Activated T-helper 1 cell treated with anti-CD3 and anti-CD28 coated beads, Interleukin-12 subunit alpha, Interleukin-12 subunit beta, Interleukin-2, Interleukin-4 antibody, amounts not matched to agents 30 ng/mL and 10 ng/mL and 1 ng/mL, durations not matched to agents 14 hours and 24 hours and 36 hours (primary cell): ENCODE measurements around the gene HDHD5. TPM values are rescaled to one million over a fixed set of nuclear protein-coding genes. Genes with fewer than 3 reads are reported as not detected.

Source experiments
- DNase-seq: peaks from one replicate; pipeline ENCODE4 v3.0.0; 2021; ENCODE audit warnings: low spot score
- H3K27ac Mint-ChIP-seq: one replicate; pipeline ENCODE4 v1.8.0; 2021; ENCODE audit warnings: mild to moderate bottlenecking, mixed read lengths
- H3K27me3 Mint-ChIP-seq: one replicate; pipeline ENCODE4 v1.8.0; 2022; ENCODE audit warnings: mild to moderate bottlenecking, moderate library complexity, mixed read lengths; ENCODE audit not compliant: insufficient read depth
- H3K36me3 Mint-ChIP-seq: one replicate; pipeline ENCODE4 v1.8.0; 2021; ENCODE audit warnings: low read depth, mixed read lengths
- H3K4me1 Mint-ChIP-seq: one replicate; pipeline ENCODE4 v1.8.0; 2021; ENCODE audit warnings: low read depth, mixed read lengths
- H3K4me3 Mint-ChIP-seq: one replicate; pipeline ENCODE4 v1.8.0; 2021; ENCODE audit warnings: mild to moderate bottlenecking, moderate library complexity, mixed read lengths
- H3K9me3 Mint-ChIP-seq: one replicate; pipeline ENCODE4 v1.8.0; 2021; ENCODE audit warnings: mixed read lengths
- intact Hi-C: fragments of 100-400 bp; cut with micrococcal nuclease; formaldehyde crosslinking; loops from one replicate; pipeline ENCODE4 v1.15.1; 2024
- total RNA-seq: library from RNA; stranded (reverse); gene quantifications from 2 replicates; pipeline ENCODE4 v1.2.3, GENCODE V29; 2022

HDHD5 gene
- total RNA-seq, 1 donor from 2014 or later: 39.1 TPM

- Mint-ChIP-seq H3K4me3 (peak overlapping the region; percentile 88), H3K9me3 (no peaks in the 10 kb centered on the region), H3K36me3 (no peaks in the 10 kb centered on the region), H3K4me1 (peaks cover 5% of the 10 kb centered on the region), H3K27ac (peak overlapping the region; percentile 78), H3K27me3 (peaks cover 9% of the 10 kb centered on the region)
- intact Hi-C loops: loop anchor here (1.0 to 2.0 kb wide), 6 partner anchors 12 to 457 kb away; partner anchors contain the start of genes ATP6V1E1, HDHD5 and IL17RA
- DNase-seq: peak; percentile 73
These were observed 12.3 kb upstream of the HDHD5 start for GRCh38 chr22:17171153-17172028.

DNA sequence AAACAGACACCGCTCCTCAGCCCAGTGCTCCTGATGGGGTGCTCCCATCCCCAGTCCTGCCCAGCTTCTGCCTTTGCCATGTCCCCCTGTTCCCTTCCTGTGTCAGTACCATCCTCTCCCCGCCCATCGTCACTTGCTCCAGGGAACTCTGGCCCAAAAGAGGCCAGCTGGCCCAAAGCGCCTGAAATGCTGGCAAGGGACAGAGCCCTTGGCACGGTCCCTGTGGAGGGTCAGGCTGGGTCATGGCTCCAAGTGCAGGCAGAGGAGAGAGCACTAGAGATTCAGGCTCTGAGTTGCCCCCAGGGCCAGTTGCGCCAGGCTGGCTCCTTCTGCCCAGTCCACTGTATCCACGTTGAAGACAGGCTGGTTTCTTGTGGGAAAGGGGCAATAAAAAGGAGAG, 8.4 kb upstream of the HDHD5 start:
- no peaks in the 10 kb centered on the region for H3K9me3 Mint-ChIP-seq
- H3K36me3 Mint-ChIP-seq: no peaks in the 10 kb centered on the region
- no peak overlapping the region for H3K27ac Mint-ChIP-seq
- H3K4me3 Mint-ChIP-seq: no peak overlapping the region
- H3K4me1 Mint-ChIP-seq: peaks cover 5% of the 10 kb centered on the region
- DNase-seq: no peak
- intact Hi-C loops: no loop called here
- peaks cover 13% of the 10 kb centered on the region for H3K27me3 Mint-ChIP-seq

GRCh38 chr22:17164392-17165024, 5.4 kb upstream of the HDHD5 start:
- intact Hi-C loops: no loop called here
- Mint-ChIP-seq H3K27me3 (peaks cover 11% of the 10 kb centered on the region), H3K27ac (no peak overlapping the region), H3K9me3 (no peaks in the 10 kb centered on the region), H3K36me3 (no peaks in the 10 kb centered on the region), H3K4me1 (peaks cover 5% of the 10 kb centered on the region), H3K4me3 (no peak overlapping the region)
- DNase-seq: no peak

- Mint-ChIP-seq H3K4me3 (no peak overlapping the region), H3K4me1 (peaks cover 14% of the 10 kb centered on the region), H3K27me3 (peaks cover 8% of the 10 kb centered on the region), H3K27ac (no peak overlapping the region), H3K36me3 (peaks cover 2% of the 10 kb centered on the region), H3K9me3 (no peaks in the 10 kb centered on the region)
- intact Hi-C loops: no loop called here
- no peak for DNase-seq
These were observed 3.7 kb upstream of the HDHD5 start for GRCh38 chr22:17162731-17163130.

DNA sequence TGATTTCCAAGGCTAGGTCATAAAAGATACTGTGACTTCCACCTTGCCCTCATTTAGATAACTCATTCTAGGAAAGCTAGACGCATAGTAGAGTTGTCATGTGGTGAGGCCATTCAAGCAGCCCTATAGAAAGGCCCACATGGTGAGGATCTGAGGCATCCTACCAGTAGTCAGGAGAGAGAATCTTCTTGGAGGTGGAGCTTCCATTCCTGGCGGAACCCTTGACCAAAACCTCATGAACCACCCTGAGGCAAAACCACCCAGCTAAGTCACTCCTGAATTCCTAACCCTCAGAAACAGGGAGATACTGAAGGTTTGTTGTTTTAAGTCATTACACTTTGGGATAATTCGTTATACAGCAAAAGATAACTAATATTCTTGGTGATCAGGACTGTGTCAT, 2.9 kb upstream of the HDHD5 start:
- DNase-seq: no peak
- Mint-ChIP-seq H3K4me1 (peaks cover 16% of the 10 kb centered on the region), H3K4me3 (no peak overlapping the region), H3K9me3 (no peaks in the 10 kb centered on the region), H3K36me3 (peaks cover 4% of the 10 kb centered on the region), H3K27ac (no peak overlapping the region), H3K27me3 (peaks cover 4% of the 10 kb centered on the region)
- intact Hi-C loops: no loop called here

GRCh38 chr22:17159504-17159951, 451 bp upstream of the HDHD5 start:
- Mint-ChIP-seq H3K4me1 (peaks cover 25% of the 10 kb centered on the region), H3K27ac (peak overlapping the region; percentile 55), H3K9me3 (no peaks in the 10 kb centered on the region), H3K36me3 (peaks cover 12% of the 10 kb centered on the region), H3K27me3 (no peaks in the 10 kb centered on the region), H3K4me3 (peak overlapping the region; percentile 88)
- DNase-seq: peak; percentile 9
- intact Hi-C loops: loop anchor here (1.0 to 5.0 kb wide), 6 partner anchors 12 to 469 kb away; partner anchors contain the start of genes ADA2, ATP6V1E1 and IL17RA

- Mint-ChIP-seq H3K27ac (peak overlapping the region; percentile 75), H3K36me3 (peaks cover 12% of the 10 kb centered on the region), H3K27me3 (no peaks in the 10 kb centered on the region), H3K4me1 (peaks cover 25% of the 10 kb centered on the region), H3K4me3 (peak overlapping the region; percentile 84), H3K9me3 (no peaks in the 10 kb centered on the region)
- no peak for DNase-seq
- intact Hi-C loops: loop anchor here (1.0 to 5.0 kb wide), 4 partner anchors 59 to 471 kb away; partner anchors contain the start of genes ADA2 and ATP6V1E1
These were observed 905 bp downstream of the HDHD5 start for GRCh38 chr22:17158176-17158567.

DNA sequence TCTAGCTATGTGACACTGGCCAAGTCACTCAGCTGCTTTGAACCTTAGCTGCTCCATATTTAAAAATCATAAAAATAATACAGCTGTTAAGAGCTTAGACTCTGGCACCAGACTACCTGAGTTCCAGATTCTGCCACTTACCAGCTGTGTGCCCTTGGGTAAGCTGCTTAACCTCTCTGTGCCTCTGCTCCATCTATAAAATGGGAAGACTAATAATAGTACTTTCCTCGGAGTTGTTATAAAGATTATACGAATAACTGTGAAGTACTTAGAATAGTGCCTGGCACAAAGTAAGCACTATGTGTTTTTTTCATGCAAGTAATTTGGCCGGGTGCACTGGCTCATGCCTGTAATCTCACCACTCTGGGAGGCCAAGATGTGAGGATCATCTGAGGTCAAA, 1.4 kb downstream of the HDHD5 start:
- Mint-ChIP-seq H3K4me1 (peaks cover 25% of the 10 kb centered on the region), H3K36me3 (peaks cover 12% of the 10 kb centered on the region), H3K4me3 (peak overlapping the region; percentile 84), H3K27ac (no peak overlapping the region), H3K27me3 (no peaks in the 10 kb centered on the region), H3K9me3 (no peaks in the 10 kb centered on the region)
- no peak for DNase-seq
- intact Hi-C loops: loop anchor here (1.0 to 5.0 kb wide), 4 partner anchors 60 to 471 kb away; partner anchors contain the start of genes ADA2 and ATP6V1E1

GRCh38 chr22:17155941-17156340, 3.1 kb downstream of the HDHD5 start:
- Mint-ChIP-seq H3K9me3 (no peaks in the 10 kb centered on the region), H3K36me3 (peaks cover 12% of the 10 kb centered on the region), H3K4me1 (peaks cover 25% of the 10 kb centered on the region), H3K27me3 (no peaks in the 10 kb centered on the region), H3K27ac (no peak overlapping the region), H3K4me3 (no peak overlapping the region)
- no peak for DNase-seq
- intact Hi-C loops: loop anchor here (5.0 kb wide), 1 partner anchor 61 kb away; the partner anchor contains the start of gene ADA2

- no peaks in the 10 kb centered on the region for H3K27me3 Mint-ChIP-seq
- H3K36me3 Mint-ChIP-seq: peaks cover 17% of the 10 kb centered on the region
- DNase-seq: no peak
- no peak overlapping the region for H3K4me3 Mint-ChIP-seq
- H3K27ac Mint-ChIP-seq: no peak overlapping the region
- H3K9me3 Mint-ChIP-seq: no peaks in the 10 kb centered on the region
- peaks cover 13% of the 10 kb centered on the region for H3K4me1 Mint-ChIP-seq
- intact Hi-C loops: no loop called here
These were observed 6.1 kb downstream of the HDHD5 start for GRCh38 chr22:17152971-17153370.

- no peak for DNase-seq
- H3K36me3 Mint-ChIP-seq: peaks cover 17% of the 10 kb centered on the region
- no peaks in the 10 kb centered on the region for H3K27me3 Mint-ChIP-seq
- H3K27ac Mint-ChIP-seq: no peak overlapping the region
- no peak overlapping the region for H3K4me3 Mint-ChIP-seq
- no peaks in the 10 kb centered on the region for H3K9me3 Mint-ChIP-seq
- H3K4me1 Mint-ChIP-seq: peaks cover 9% of the 10 kb centered on the region
- intact Hi-C loops: no loop called here
These were observed 6.7 kb downstream of the HDHD5 start for GRCh38 chr22:17152340-17152739.

GRCh38 chr22:17149076-17149815, 9.8 kb downstream of the HDHD5 start:
- H3K4me1 Mint-ChIP-seq: no peaks in the 10 kb centered on the region
- DNase-seq: no peak
- H3K36me3 Mint-ChIP-seq: peaks cover 9% of the 10 kb centered on the region
- H3K9me3 Mint-ChIP-seq: no peaks in the 10 kb centered on the region
- H3K27me3 Mint-ChIP-seq: no peaks in the 10 kb centered on the region
- intact Hi-C loops: no loop called here
- H3K27ac Mint-ChIP-seq: no peak overlapping the region
- no peak overlapping the region for H3K4me3 Mint-ChIP-seq
